ENCODE measurements around the gene PRPF6.

- TF ChIP-seq, protein P1, sequence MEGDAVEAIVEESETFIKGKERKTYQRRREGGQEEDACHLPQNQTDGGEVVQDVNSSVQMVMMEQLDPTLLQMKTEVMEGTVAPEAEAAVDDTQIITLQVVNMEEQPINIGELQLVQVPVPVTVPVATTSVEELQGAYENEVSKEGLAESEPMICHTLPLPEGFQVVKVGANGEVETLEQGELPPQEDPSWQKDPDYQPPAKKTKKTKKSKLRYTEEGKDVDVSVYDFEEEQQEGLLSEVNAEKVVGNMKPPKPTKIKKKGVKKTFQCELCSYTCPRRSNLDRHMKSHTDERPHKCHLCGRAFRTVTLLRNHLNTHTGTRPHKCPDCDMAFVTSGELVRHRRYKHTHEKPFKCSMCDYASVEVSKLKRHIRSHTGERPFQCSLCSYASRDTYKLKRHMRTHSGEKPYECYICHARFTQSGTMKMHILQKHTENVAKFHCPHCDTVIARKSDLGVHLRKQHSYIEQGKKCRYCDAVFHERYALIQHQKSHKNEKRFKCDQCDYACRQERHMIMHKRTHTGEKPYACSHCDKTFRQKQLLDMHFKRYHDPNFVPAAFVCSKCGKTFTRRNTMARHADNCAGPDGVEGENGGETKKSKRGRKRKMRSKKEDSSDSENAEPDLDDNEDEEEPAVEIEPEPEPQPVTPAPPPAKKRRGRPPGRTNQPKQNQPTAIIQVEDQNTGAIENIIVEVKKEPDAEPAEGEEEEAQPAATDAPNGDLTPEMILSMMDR (conservative IDR thresholded peaks at IDR 0.05; ENCODE audit: low read length), result no peak
- TF ChIP-seq EZH2phosphoT487 (IDR thresholded peaks at IDR 0.05; ENCODE audit: borderline replicate concordance), result no peak
Observed at GRCh38 chr20:64025826-64026412, 45.0 kb downstream of the PRPF6 start.

Data from Loucy (cell line).